ENCODE results near the gene GORAB.

DNA sequence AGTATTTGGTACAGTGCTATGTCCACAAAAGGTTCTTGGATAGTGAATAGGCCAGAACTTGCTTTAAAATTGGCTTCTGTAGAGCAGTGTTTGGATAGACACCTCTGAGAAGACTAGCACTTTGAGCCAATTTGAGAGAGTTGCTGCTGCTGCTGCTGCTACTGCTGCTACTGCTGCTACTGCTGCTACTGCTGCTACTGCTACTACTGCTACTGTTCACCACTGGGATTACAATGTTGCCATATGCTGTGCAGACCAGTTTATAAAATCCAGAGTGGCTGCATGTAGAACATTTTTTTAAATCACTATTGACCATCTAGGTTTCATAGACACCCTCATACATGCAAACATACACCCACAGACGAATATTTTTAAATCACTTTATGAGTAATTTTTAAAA, 15.3 kb downstream of the GORAB start:
- TF ChIP-seq, protein P1, sequence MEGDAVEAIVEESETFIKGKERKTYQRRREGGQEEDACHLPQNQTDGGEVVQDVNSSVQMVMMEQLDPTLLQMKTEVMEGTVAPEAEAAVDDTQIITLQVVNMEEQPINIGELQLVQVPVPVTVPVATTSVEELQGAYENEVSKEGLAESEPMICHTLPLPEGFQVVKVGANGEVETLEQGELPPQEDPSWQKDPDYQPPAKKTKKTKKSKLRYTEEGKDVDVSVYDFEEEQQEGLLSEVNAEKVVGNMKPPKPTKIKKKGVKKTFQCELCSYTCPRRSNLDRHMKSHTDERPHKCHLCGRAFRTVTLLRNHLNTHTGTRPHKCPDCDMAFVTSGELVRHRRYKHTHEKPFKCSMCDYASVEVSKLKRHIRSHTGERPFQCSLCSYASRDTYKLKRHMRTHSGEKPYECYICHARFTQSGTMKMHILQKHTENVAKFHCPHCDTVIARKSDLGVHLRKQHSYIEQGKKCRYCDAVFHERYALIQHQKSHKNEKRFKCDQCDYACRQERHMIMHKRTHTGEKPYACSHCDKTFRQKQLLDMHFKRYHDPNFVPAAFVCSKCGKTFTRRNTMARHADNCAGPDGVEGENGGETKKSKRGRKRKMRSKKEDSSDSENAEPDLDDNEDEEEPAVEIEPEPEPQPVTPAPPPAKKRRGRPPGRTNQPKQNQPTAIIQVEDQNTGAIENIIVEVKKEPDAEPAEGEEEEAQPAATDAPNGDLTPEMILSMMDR (conservative IDR thresholded peaks at IDR 0.05; ENCODE audit: low read depth, low read length), result no peak
- TF ChIP-seq EZH2 (IDR thresholded peaks at IDR 0.05; ENCODE audit: borderline replicate concordance, low read depth, low read length, poor library complexity, severe bottlenecking), result no peak

Data from A673 (cell line).